C4-2B (cell line): ENCODE data around the gene DNMT1.

Experiments
- H3K27ac ChIP-seq: fragments of 450-650 bp; 2 replicates; pipeline ENCODE4 v1.5.1; 2017
- ZFX ChIP-seq: fragments of 450-650 bp; IDR thresholded peaks from 2 replicates; pipeline ENCODE4 v1.6.1; 2017
- TF ChIP-seq, protein P1 (sequence below): fragments of 450-650 bp; conservative IDR thresholded peaks from 2 replicates; pipeline ENCODE4 v1.5.1; 2017; ENCODE audit warnings: mild to moderate bottlenecking

DNMT1 gene

GRCh38 chr19:10226376-10227025, 31.7 kb upstream of the DNMT1 start:
- TF ChIP-seq ZFX: no peak
- no peak overlapping the region for H3K27ac ChIP-seq

DNA sequence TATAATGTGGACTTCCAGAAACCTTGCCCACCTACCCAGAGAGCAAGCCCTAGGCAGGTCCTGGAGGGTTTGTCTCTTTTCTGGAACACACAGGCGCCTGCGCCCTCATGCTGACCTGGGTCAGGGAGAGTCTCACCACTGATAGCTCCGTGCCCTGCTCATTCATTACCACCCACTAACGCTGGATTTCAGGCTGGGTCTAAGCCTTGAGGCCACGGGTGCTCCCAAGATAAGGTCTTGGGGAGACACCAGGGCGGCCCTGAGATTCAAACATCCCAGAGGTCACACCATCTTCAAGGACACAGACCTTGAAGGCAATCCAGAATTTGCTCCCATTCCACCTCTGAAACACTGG, 31.2 kb upstream of the DNMT1 start:
- TF ChIP-seq, protein P1, sequence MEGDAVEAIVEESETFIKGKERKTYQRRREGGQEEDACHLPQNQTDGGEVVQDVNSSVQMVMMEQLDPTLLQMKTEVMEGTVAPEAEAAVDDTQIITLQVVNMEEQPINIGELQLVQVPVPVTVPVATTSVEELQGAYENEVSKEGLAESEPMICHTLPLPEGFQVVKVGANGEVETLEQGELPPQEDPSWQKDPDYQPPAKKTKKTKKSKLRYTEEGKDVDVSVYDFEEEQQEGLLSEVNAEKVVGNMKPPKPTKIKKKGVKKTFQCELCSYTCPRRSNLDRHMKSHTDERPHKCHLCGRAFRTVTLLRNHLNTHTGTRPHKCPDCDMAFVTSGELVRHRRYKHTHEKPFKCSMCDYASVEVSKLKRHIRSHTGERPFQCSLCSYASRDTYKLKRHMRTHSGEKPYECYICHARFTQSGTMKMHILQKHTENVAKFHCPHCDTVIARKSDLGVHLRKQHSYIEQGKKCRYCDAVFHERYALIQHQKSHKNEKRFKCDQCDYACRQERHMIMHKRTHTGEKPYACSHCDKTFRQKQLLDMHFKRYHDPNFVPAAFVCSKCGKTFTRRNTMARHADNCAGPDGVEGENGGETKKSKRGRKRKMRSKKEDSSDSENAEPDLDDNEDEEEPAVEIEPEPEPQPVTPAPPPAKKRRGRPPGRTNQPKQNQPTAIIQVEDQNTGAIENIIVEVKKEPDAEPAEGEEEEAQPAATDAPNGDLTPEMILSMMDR: no peak
- TF ChIP-seq ZFX: no peak
- no peak overlapping the region for H3K27ac ChIP-seq

- no peak for TF ChIP-seq ZFX
- TF ChIP-seq, protein P1: no peak
- H3K27ac ChIP-seq: no peak overlapping the region
Observed at GRCh38 chr19:10224337-10224736, 29.6 kb upstream of the DNMT1 start.

- H3K27ac ChIP-seq: no peak overlapping the region
- TF ChIP-seq, protein P1: no peak
- no peak for TF ChIP-seq ZFX
Observed at GRCh38 chr19:10223488-10224213, 28.9 kb upstream of the DNMT1 start.

DNA sequence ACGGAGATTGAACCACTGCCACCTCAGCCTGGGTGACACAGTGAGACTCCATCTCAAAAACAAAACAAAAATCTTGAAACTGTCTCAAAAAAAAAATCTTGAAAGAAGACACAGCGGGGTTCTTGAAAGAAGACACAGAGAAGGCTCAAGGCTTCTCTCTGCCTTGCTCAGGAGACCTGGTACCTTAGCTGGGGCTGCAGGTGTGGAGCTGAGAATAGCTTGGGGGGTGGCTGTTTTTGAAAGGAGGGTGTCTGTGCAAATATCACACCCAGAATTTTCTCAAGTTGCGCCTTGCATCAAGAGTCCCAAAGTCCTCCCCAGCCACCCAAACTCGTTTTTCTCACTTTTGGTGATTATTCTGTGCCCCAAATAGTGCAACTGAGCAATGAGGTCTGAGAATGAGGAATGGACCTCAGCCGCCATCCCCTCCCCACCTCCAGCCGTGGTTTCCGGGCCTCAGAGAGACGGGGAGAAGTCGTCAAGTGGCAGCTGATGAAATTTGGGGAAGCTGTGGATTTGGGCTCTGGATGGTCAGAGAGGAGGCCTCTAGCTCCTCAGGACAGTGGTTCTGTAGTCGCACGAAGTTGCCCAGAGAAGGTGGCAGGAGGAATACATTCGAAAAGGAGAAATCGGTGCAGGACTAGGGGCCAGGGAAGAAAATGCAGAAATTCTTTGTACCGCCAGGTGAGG, 27.6 kb upstream of the DNMT1 start:
- no peak overlapping the region for H3K27ac ChIP-seq

DNA sequence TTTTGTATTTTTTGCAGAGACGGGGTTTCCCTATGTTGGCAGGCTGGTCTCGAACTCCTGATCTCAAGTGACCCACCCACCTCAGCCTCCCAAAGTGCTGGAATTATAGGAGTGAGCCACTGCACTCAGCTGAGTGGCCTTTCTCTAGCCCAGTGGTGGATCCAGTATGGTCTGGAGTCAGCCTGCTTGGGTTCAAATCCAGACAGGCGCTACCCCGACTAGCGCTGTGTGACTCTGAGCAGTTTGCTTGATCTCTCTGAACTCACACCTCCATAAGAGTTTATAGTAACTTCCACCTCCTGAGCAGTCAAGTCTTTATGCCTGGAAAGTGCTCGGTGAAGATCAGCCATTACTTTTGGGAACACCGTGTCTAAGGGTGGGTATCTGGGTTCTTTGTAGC, 25.9 kb upstream of the DNMT1 start:
- no peak overlapping the region for H3K27ac ChIP-seq
- TF ChIP-seq, protein P1: no peak
- no peak for TF ChIP-seq ZFX

More for the DNA sequence above, 27.6 kb upstream of the DNMT1 start:
- TF ChIP-seq ZFX: no peak
- TF ChIP-seq, protein P1: no peak

DNA sequence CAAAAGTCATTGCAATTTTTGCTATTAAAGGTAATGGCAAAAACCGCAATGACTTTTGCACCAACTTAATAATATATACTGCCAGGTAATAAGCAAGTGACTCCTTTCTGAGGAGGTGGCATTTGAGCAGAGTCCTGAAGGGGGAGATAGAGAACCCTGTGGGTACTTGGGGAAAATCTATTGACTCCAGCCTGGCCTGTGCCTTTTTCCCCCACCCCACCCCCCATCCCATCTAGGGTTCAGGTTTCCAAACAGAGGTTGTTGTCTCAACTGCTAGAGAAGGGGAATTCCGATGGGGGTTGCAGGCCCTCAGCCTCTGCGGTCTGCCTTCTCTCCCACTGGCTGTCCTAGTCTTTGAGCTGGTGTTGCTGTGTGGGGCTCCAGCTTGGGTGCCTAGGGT, 24.9 kb upstream of the DNMT1 start:
- TF ChIP-seq, protein P1: no peak
- TF ChIP-seq ZFX: no peak

GRCh38 chr19:10217085-10217484, 22.3 kb upstream of the DNMT1 start:
- no peak overlapping the region for H3K27ac ChIP-seq
- TF ChIP-seq, protein P1: no peak

More for the DNA sequence above, 24.9 kb upstream of the DNMT1 start:
- H3K27ac ChIP-seq: no peak overlapping the region
